ENCODE data around the gene UBASH3B.

DNA sequence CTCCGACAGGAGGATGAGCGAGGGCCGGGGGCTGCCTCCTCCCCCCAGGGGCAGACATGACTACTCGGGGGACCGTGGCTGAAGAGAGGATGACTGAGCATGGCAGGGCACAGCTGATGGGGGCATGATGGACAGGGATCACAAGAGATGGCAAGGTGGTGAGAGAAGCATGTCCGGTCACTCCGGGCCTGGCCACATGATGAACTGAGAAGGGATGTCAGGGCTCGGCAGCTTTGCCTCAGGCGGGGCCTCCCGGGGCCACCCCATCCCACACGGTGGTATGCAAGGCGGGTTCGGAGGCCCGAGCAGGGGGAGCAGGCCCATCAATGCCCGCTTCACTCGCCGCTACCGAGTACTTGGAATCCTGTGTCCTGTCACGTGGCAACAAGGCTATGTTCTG is 36.6 kb upstream of the UBASH3B start:
- TF ChIP-seq EP300 (IDR thresholded peaks at IDR 0.05) (no peak), CTCF (IDR thresholded peaks at IDR 0.05) (no peak), POLR2A (IDR thresholded peaks at IDR 0.05) (no peak), POLR2AphosphoS5 (IDR thresholded peaks at IDR 0.05) (no peak)
